ENCODE measurements around the gene FLT3. TPM values are rescaled to one million over a fixed set of nuclear protein-coding genes. Genes with fewer than 3 reads are reported as not detected.

The FLT3 gene
- total RNA-seq, 1 donor from 2014 or later: 0.07 TPM

DNA sequence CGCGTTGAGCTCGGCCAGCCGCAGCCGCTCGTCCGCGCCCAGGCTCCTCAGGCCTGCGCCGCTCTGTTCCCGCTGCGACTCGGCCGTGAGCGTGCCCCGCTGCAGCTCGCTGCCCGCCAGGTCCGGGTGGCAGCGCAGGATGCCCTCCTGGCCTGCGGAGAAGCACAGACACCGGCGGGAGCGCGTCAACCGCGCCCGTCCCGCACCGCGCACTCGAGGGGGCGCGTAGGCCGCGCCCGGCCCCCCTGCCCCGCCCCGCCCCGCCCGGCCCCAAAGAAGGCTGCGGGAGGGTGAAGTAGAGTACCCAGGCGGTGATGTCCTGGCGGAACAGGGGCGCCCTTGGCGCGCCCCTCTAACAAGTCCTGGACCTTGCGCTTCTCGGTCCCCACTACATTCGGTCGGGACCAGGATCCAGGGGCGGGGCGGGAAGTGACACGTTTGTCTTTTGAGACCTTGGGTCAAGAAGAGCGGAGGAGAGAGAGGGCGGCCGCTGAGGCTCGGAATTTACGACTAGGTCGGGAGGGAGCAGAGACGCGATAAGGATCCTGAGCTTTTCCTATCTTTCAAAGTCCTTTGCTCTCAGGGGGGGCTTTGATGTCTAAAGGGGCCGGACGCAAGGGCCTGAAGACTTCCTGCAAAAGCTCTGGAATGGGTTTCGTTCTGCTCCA, 121.9 kb downstream of the FLT3 start:
- DNase-seq (no peak), ATAC-seq (no peak)
- intact Hi-C loops (cut with micrococcal nuclease): no loop called here

DNA sequence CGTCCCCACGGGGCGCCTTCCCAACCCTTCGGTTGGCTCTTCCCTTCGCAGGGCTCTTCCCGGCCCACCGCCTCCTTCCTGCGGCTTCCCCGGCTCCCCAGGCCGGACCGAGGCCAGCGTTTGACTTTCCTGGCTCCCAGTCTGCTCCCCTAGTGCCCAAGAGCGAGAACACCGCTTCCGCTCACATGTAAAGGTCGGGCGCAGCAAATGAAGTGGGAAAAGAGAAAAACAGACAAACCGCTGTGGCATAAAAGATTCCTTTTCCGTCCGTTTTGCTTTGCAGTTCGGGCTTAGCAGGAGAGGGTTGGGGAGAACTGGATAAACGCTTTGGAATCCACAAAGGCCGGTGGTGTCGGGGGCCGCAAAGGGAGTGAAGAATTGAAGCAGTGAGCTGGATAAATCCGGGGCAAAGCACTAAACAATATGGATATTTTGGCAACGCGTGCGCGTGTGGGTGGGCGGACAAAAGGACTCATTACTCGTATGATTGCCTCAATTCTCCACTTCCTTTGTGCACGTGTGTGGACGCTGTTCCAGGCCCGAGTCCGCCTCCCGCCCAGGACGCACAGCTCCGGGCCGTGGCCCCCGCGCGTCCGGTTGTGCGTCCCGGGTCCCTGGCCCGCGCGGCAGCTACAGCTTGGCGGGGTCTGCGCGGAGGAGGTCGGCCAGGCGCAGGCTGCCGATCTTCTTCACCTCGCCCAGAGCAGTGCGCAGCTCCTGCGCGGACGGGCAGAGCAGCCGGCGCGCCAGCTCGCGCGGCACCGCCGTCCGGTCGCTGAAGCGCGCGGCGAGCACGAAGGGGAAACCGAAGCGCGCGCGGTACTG, 122.7 kb downstream of the FLT3 start:
- intact Hi-C loops (cut with micrococcal nuclease): no loop called here
- DNase-seq: no peak
- ATAC-seq: no peak

DNA sequence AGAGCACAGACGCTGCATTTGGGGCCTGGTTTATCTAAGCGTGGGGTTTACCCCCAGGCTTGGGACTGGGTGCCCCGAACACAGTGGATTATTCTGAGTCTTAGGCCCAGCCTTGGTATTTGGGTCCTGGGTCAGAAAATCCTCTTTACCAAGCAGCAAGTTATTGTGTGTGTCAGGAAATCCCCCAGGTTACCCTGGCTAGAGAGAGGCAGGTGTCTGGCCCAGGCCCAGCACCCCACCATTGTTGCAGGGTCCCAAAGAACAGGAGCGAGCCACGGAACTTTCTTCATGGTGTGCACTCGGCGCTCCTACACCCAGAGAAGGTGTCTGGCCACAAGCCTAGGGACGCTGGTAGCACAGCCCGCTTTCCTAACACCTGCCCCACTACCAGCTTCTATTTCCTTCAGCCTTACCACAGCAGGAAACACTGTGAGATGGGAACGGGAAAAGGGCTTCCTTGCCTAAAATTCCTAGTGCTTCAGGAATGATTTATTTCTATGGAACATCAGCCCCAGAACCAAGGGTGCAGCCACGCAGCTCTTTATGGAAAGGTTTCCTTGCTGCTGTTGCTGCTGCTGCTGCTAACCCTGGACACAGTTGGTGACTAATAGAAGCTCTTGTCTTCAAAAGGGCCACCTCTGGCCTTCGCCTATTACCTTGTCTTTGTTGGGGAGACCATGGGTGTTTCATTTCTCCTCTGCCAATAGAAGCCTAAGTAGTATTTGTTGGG, 123.8 kb downstream of the FLT3 start:
- ATAC-seq (no peak), DNase-seq (no peak)
- intact Hi-C loops (cut with micrococcal nuclease): no loop called here

DNA sequence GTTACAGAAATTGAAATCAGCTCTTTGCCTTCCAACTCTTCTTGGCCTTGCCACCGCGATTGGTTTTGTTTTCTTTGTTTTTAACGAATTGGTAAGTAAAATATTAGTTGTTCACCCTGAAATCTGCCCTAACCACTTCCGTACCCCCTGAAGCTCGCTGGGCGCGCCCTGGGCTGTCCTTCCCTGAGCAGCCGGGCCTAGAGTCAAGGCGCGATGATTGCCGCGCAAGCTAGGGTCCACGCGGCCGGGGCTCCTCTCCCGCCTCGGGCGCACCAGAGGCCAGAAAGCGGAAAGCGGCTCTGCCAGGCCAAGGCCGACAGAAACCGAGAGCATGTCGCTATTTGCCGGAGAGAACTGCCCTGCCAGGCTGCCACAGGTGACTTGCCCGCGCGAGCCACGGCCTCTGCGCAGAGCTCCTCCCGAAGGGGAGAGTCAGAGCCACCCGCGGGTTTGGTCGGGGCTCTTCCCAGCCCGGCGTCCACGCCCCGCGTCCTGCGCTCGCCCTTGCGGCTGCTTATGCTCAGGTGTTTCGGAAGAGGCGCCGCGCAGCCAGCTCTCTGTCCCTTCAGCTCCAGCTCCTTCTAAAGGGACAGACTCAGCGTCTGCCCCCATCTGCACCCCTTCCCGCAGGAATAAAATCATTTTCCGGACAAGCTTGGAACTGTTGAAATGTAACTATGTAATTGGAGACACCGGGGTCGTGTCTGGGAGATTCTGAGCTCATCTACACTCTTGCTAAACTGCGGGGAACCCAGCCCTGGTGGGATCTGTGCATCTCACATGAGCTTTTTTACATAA, 124.6 kb downstream of the FLT3 start:
- DNase-seq (no peak), ATAC-seq (no peak)
- intact Hi-C loops (cut with micrococcal nuclease): no loop called here

- ATAC-seq (no peak), DNase-seq (no peak)
- intact Hi-C loops (cut with micrococcal nuclease): no loop called here
These were observed 126.3 kb downstream of the FLT3 start for GRCh38 chr13:27973961-27974662.

GRCh38 chr13:27973291-27973690, 127.1 kb downstream of the FLT3 start:
- ATAC-seq: no peak
- intact Hi-C loops (cut with micrococcal nuclease): no loop called here
- DNase-seq: no peak

DNA sequence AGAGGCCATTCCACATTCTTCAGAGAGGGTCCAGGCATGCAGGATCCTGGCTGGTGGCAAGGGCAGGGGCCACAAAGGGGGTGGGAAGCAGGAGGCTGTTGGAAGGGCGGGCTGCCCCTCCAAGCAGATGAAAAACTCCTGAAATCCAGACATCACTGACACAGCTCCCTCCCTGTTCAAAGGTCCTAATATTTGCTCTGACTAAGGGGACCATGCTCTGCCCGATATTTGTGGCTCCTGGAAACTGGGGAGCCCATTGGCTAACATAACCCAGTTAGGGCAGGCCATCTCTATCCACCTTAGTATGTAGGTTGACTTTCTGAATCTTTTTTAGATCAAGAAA, 127.9 kb downstream of the FLT3 start:
- DNase-seq (no peak), ATAC-seq (no peak)

DNA sequence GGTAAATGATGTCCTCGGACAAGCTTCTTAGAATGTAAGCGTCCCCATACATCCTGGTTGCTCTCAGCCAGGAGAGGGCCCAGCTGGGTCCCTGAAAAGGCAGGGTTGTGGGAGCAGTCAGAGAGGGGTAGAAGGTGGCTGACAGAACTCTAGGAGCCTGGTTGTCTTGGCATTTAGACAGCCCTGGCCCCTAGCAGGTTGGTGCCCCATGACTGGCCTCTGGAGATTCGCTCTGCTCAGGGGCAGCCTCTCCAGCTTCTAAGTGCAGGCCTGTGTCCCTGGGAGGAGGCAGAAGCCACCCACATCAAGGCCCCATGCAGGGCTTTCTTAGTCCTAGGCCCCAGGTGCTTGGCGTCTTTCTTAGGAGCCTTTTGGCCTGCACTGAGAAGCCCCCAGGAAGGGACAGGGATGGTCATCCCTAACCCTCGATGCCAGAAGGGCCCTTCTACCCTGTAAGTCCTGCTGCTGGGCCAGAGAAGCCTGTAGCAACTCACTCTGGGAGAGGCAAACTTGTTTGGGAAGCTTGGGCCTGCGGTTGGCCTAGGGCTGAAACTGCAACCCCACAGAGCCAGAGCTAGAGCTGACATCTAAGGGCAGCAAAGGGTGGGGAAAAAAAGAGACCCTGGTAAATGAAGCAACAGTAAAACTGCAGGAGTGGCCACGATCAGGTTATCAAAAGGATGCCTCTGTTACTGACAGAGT, 128.4 kb downstream of the FLT3 start:
- intact Hi-C loops (cut with micrococcal nuclease): no loop called here

More for the DNA sequence above, 127.9 kb downstream of the FLT3 start:
- intact Hi-C loops (cut with micrococcal nuclease): no loop called here

DNA sequence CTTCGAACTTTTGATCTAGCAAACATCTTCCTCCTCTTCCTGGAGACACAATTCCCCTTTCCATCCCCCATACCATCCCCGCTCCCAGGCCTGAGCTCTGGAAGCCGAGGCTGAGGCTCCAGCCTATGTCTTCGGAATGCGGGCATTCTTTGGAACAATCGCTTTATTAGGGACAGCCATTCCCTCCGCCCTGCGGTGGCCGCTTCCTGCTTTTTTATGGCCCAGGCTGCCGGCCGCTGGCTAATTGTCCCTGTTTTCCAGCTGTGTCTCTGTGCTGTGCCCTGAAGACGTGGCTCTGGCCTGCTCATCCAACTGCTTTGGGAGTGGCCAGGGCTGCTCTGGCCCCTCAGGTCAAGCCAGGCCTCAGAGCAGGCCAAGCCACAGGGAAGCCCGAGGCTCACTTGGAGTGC, 129.1 kb downstream of the FLT3 start:
- no peak for DNase-seq
- intact Hi-C loops (cut with micrococcal nuclease): no loop called here
- ATAC-seq: no peak

More for the DNA sequence above, 128.4 kb downstream of the FLT3 start:
- no peak for DNase-seq
- ATAC-seq: no peak

- DNase-seq (no peak), ATAC-seq (no peak)
- intact Hi-C loops (cut with micrococcal nuclease): no loop called here
These were observed 129.8 kb downstream of the FLT3 start for GRCh38 chr13:27970382-27971235.

- no peak for ATAC-seq
- intact Hi-C loops (cut with micrococcal nuclease): no loop called here
These were observed 130.5 kb downstream of the FLT3 start for GRCh38 chr13:27969866-27970229.

GRCh38 chr13:27969082-27969865, 131.1 kb downstream of the FLT3 start, which contains the start of gene CDX2:
CDX2 (minus strand) TSS chr13:27969315; CDS start chr13:27969006, 309 bp downstream.
- DNase-seq: no peak
- ATAC-seq: no peak
- intact Hi-C loops (cut with micrococcal nuclease): no loop called here

More at GRCh38 chr13:27969866-27970229, 130.5 kb downstream of the FLT3 start:
- no peak for DNase-seq

GRCh38 chr13:27968316-27969081, 131.9 kb downstream of the FLT3 start:
- DNase-seq (no peak), ATAC-seq (no peak)
- intact Hi-C loops (cut with micrococcal nuclease): no loop called here

DNA sequence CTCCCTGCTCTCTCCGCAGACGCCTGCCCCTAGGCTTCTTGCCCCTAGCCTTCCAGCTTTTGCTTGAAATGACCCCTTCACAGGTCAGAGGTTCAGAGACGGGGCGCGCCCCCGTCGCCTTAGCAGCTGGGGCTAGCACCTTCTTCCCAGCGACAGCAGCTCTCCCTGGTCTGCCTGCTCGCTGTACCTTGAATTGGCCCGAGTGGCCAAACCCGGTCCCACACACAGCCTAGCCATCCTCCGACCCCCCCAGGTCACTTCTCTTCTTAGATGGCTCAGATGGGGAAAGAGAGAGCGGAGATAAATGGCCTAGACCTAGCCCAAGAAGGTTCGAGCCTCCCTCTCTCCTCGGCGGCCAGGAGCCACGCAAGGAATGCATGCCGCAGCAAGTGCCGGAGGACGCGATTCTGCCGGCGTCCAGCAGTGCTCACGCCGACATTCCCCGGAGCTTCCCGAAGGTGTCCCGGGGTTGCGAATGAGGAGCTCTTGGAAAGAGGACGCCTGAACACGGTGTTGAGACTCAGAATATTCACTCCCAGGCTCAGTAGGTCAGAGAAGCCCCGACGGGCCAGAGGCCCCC, 132.6 kb downstream of the FLT3 start:
- DNase-seq (no peak), ATAC-seq (no peak)
- intact Hi-C loops (cut with micrococcal nuclease): no loop called here

GRCh38 chr13:27967203-27967735, 133.1 kb downstream of the FLT3 start:
- intact Hi-C loops (cut with micrococcal nuclease): no loop called here
- no peak for DNase-seq

More at GRCh38 chr13:27967203-27967735, 133.1 kb downstream of the FLT3 start:
- ATAC-seq: no peak
